Middle frontal gyrus (tissue), 1 donor: ENCODE measurements around the gene RHOXF1.
"Not testable (repeated sequence)": the region's sequence is repeated elsewhere in the genome, so short reads cannot be mapped to it uniquely, and the experiment has no call there.

Experiments
- DNase-seq: peaks from one replicate; pipeline ENCODE4 v3.0.0-alpha.2; 2015; ENCODE audit warnings: low spot score; ENCODE audit errors: extremely low spot score

The RHOXF1 gene, protein sequence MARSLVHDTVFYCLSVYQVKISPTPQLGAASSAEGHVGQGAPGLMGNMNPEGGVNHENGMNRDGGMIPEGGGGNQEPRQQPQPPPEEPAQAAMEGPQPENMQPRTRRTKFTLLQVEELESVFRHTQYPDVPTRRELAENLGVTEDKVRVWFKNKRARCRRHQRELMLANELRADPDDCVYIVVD

DNA sequence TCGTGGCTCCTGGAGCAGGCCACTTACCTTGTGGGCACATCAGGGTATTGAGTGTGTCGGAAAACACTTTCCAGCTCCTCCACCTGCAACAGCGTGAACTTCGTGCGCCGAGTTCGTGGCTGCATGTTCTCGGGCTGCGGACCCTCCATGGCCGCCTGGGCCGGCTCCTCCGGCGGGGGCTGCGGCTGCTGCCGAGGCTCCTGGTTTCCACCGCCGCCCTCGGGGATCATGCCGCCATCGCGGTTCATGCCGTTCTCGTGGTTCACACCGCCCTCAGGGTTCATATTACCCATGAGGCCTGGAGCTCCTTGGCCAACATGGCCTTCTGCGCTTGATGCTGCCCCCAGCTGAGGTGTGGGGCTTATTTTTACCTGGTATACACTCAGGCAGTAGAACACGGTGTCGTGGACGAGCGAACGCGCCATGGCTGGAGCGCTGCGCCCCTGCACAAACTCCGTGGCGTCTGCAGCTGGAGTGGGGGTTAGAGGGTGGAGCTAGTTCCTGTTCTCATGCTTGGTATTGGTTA, at the start of gene RHOXF1:
Gene RHOXF1 (minus strand): TSS at position 476 of the 526 bp plus-strand sequence. CDS start 51 bp downstream, at position 425.
- no peak for DNase-seq

DNA sequence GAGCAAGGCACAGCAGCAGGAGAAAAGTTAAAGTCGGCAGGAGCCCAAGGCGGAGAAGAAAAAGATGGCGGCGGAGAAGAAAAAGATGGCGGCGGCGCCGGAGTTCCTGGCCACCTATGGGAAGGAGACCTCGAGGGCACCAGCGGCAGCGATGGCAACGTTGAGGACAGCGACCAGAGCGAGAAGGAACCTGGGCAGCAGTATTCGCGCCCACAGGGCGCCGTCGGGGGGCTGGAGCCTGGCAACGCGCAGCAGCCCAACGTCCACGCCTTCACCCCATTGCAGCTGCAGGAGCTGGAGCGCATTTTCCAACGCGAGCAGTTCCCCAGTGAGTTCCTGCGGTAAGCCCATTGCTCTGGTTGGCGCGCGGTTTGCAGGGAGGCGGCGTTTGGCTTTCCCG, 43.4 kb upstream of the RHOXF1 start:
- DNase-seq: not testable (repeated sequence)

DNA sequence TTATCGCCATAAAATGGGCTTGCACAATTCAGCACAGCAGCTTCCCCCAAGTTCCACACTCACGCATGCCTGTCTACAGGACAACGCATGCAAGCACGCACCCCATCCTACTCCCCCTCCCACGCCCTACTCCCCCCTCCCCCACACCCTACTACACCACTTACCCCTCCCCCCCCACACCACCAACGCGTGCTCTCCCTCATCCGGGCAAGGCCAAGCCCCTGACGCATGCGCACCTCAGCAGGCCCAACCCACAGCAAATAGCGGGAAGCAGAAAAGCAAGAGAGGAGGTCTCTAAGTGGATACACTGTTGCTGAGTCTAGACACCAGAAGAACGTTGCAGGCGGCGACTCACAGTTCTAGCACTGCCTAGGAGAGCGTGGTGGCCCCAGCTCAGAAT, 42.6 kb upstream of the RHOXF1 start, which contains the start of gene RHOXF2:
Gene RHOXF2 (plus strand): TSS at position 301 of the 400 bp plus-strand sequence. CDS start 138 bp downstream, outside the sequence.
- DNase-seq: not testable (repeated sequence)

DNA sequence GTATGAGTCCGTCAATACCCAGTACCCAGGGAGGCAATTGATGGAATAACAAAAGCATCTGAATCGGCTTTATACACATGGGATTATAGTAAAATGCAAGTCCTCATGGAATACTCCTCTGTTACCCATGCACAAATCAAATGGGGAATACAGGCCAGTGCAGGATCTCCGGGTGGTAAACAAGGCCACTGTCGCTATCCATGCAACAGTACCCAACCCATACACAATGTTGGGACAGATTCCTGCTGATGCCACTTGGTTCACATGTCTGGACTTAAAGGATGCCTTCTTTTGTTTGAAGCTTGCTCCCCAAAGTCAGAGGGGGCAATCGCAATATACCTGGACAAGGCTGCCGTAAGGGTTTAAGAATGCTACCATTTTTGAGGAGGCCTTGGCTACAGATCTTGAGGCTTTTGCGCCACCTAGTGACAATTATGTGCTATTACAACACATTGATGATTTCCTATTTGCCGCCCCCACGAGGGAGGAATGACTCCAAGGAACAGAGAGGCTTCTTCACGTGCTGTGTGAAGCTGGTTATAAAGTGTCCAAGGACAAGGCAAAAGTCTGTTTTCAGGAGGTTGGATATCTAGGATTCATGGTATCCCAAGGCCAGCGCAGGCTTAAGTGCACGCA, 34.5 kb upstream of the RHOXF1 start:
- DNase-seq: not testable (repeated sequence)

DNA sequence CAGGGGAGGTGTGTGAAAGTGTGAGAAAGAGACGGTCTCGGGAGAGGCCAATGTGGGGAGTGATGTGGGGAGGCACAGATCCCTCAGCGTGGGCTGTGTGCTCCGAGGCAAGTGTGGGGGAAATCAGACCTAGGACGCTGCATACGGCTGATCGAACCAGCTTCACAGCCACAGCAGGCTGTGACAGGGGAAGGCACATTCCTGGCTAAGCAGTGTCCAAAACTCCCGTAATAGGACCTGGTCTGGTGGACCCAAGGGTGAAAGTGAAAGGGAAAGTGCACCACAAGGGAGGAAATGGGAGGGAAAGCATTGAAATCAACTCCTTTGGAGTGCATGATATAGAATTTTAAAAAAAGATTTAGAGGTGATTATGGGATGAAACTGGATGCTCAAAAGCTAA, 31.8 kb upstream of the RHOXF1 start:
- DNase-seq: no peak

DNA sequence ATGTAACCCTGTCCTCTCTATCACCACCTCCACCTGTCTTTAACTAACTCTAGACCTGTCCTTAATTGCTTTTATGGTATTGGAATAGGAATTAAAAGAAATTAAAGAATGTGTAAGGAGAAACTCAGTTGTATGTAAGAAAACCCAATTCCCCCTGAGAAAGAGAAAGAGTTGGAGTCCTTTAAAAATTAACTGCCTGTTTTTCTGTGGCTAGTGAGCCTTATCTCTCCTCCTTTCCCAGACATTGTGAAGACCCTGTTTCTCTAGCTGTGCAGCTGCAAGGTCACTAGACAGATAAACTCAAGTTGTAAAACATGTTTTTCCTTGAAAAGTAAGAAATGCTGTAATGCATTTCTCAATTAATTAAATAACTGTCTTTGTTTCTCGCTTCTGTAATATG, 30.6 kb upstream of the RHOXF1 start:
- DNase-seq: not testable (repeated sequence)

DNA sequence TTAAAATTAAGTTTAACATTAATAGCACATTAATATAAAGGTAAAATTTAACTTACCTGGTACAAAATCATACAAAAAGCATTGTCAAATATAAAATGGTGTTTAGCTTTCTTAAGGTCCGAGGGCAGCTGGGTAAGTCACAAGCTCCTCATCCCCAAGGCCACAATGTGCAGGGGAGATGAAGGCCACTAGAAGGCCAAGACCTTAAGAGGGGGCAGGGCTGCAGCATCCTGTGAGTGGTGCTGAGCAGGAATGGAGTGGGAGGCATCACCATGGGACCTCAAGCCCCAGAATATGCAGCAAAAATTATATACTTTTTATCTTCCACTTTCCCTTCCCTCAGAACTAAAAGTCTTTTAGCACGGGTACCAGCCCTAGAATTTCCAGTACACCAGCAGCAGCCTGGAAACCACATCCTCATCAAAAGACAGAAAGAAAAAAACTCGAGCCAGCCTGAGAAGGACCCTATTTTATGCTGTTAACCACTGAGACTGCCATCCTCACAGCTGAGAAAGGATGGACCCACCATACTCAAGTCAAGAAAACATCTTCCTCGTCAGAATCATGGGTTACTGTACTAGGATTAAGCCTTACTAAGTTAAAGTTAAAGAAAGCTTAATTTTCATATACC, 29.7 kb upstream of the RHOXF1 start:
- DNase-seq: no peak

DNA sequence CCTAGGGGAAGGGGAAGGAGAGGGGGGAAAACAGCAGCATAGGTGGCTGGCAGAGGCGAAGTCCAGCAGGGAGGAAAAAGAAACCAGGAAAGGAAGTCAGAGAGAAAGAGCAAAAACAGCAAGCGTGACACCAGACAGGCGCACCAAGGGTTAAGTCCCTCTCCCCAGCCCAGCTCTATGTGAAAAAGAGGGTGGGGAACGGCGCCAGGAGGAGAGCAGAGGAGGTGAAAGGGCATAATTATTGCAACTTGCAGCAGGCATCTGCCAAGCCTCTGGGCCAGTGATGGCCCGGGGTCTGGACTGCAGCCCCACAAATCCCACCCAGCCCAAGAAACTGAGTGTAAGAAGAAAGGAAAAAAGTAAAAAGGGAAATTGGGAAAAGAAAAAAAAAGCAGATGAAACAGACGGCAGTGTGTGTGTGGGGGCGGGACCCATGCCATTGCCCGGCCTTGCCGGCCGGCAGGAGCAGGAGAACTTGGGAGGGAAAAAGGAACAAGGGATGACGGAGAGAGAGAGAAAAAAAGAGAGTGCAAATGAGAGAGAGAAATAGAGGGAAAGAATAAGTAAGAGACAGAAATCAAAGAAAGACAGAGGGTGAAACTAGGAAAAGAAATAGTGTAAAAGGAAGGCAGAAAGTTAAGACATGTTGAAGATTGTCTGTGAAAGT, 28.6 kb upstream of the RHOXF1 start:
- no peak for DNase-seq

DNA sequence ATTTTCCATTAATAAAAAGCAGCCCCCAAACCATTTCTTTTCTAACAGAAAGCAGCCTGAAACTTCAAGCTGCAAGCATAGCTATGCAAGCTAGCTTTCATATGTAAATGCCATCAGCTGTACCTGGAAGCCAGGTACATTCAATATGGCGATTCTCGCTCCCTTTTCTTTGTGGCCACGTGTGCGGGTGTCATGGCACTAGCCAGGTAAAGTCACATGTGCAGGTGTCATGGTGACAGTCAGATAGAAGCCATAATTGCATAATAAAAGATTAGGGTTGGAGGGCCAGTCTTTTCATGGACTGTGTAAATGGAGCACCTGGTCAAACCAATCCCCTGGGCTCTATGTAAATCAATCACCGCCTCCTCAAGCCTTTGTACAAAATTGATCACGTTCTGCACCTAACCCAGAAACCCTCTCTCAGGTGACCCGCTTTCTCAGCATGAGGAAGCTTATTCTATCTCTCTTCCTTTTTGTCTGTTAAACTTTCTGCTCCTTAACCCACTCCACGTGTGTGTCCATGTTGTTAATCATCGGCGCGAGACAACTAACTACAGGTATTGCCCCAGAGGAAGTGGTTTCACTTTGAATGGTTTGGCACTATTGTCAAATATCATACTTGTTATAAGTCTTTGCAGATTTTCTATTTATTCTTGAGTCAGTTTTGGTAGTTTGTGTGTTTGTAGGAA, 24.7 kb upstream of the RHOXF1 start:
- DNase-seq: no peak

DNA sequence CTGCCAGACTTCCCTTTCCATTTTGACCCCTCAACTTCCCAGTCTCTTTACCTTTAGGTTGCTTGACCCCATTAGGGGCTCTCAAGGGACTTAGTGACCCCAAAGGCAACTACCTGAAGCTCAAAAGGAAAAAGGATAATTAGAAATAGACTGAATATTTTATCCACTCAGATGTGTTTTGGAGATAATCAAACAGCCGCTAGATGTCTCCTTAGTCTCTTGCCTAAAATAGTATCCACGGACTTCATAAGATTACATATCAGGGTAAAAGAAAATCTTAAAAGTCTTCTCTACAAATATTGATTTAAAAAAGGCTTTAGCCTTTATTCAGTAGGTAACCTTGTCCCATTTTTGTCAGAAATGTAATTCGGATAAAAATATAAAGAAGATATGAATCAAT, 21.7 kb upstream of the RHOXF1 start:
- DNase-seq: no peak

DNA sequence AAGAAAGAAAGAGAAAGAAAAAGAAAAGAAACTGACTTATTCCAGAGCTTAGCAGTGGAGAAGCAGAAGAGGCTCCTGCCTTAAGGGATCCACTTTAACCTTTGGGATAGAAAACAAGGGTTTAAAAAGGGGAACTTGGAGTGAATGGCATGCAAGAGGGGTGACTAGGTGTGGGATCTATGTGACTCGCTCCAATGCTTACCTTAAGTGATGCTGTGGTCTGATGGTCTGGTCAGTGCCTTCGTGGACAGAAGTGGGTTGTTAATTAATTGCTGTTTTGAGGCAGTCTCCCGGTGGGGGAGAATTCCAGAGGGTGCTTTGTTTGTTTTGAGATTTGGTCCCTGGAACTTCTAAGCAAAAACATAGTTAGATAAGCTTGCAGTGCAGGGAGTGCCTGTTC, 21.1 kb upstream of the RHOXF1 start:
- no peak for DNase-seq

DNA sequence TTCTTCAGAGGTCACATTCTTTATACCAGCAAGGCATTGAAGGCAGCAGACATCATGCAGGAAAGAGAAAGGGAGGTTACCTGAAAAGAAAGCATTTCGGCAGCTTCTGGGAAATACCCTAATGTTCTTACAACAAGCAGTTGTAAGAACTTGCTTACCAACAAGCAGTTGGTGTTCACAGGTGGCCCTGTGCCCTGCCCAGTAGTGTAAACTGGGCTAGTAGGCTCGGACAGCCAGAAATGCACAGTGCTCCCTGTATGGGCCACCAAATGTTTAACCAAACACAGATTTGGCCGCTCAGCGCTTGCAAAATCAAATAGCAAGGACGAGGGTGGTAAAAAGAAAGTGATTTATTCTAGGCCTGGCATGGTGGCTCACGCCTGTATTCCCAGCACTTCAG, 20.4 kb upstream of the RHOXF1 start:
- no peak for DNase-seq

DNA sequence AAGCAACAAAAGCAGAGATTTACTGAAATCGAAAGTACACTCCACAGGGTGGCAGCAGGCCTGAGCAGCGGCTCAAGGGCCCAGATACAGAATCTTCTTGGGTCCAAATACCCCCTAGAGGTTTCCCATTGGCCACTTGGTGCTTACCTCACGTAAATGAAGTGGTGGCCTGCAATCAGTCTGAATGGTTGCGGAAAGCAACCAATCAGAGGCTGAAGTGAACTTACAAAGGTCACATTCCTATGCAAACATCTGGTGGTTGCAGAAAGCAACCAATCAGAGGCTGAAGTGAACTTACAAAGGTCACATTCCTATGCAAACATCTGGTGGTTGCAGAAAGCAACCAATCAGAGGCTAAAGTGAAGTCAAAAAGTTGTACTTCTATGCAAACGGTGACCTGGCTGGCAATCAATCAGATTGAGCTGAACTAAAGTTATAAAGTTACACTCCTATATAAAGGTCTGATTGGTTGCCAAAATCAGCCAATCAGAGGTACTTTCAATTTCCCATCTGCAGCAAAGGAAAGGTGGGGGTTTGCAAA, 12.7 kb upstream of the RHOXF1 start:
- DNase-seq: not testable (repeated sequence)

DNA sequence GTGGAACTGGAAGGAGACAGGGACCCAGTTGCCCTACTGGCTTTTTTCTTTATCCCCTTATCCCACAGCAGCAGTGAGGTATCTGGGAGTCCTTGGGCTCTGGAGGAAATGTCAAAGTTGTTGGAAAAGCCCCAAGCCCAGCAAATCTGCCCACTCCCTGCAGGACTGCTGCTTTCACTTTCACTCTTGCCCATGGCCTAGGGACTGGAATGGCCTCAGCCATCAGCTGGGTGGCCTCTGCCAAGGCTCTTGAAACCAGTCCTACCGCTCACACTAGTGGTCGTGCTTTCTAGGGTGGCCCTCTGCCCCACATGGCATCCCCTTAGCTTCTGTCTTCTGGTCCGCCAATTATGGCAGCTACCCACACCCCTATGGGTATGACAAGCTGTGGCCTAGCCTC, 9.7 kb upstream of the RHOXF1 start:
- DNase-seq: no peak

DNA sequence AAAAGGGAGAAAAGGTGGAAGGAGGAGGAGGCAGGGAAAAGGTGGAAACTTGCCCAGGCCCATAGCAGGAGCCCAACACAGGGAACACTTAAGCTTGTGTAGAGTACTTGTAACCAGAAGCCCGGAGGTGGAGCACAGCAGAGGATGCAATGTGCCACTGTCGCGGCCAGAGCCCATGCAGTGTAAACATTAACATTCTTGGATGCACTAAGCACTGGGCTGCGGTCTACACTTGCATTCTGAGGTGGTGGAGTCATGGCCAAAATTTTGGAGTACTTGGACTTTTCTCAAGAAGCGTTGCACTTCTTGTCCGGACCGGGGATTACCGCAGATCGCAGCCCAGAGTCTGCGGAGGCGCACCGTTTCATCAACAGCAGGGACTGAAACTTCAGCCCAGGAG, 4.5 kb upstream of the RHOXF1 start:
- DNase-seq: no peak

DNA sequence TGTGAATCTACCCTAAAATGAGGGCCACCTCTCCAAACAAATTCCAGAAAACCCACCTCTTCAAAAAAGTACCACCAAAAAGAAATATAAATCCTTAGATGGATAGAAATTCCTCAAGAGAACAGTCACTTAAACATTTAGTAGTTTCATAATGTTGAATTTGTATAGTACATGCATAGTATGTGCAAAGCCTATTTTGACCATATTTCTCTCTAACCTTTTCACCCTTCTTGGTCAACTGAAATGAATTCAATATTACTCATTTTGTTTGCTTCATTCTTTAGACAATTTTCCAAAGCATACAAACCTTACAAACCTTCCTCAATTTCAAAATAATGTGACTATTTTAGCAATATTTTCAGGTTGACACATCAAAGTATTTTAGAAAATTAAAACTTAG, 4.1 kb downstream of the RHOXF1 start:
- no peak for DNase-seq

DNA sequence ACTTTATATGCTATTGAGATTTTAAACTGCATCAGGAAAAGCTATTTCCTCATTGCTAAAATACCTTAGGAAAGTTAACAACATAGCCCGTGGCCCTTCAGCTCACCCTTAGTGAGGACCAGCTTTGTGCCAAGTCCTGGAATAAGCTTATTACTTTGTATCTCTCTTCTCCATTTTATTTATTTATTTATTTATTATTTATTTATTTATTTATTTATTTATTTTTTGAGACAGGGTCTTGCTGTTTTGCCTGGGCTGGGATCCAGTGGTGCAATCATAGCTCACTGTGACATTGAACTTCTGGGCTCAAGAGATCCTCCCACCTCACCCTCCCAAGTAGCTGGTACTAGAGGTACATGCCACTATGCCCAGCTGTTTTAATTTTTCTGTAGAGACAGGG, 6.3 kb downstream of the RHOXF1 start:
- DNase-seq: no peak

DNA sequence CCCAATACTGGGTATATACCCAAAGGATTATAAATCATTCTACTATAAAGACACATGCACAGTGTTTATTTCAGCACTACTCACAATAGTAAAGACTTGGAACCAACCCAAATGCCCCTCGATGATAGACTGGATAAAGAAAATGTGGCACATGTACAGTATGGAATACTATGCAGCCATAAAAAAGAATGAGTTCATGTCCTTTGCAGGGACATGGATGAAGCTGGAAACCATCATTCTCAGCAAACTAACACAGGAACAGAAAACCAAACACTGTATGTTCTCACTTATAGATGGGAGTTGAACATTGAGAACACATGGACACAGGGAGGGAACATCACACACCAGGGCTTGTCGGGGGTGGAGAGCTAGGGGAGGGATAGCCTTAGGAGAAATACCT, 11.0 kb downstream of the RHOXF1 start:
- not testable (repeated sequence) for DNase-seq

DNA sequence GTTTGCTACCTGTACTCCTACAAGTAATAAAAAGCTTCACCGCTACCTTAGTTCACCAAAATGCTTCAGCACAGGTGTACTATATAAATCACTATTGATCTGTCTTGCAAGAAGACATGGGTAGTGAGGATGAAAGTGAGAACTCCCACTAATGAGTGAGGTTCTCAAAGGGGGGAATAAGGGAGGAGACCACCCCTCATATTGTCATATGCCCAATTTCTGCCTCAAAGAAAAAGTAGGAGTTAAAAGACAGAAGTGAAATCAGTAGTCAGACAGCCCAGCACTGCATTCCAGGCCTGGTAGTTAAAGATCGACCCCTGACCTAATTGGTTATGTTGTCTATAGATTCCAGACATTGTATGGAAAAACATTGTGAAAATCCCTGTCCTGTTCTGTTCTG, 14.7 kb downstream of the RHOXF1 start:
- DNase-seq: not testable (repeated sequence)

DNA sequence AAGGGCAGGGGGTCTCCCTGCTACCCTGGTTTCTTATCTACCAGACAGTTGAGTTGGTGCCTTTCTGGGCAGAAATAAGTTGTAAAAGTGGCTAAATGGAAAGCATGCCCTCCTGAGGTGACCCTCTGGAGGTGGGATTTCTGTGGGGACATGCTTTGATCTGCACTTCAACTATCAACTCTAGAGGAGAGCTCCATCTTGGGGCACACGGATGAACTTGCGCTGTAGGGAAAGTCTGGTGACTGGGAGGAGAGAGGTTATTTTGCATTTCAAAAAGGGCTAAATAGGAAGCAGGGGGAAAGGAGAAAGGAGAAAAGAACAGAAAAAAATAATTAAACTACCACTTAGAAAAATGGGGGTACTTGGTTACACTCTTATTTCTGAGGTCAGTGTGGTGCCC, 25.5 kb downstream of the RHOXF1 start:
- no peak for DNase-seq
